SK-N-SH (cell line): ENCODE measurements around the gene SUN2. TPM values are rescaled to one million over a fixed set of nuclear protein-coding genes. Genes with fewer than 3 reads are reported as not detected.

Experiments
- CTCF ChIA-PET: fragments of 300-600, 350-600 bp; formaldehyde crosslinking; extraction: SDS; loops from one replicate; lab custom pipeline; 2021; lab: Yijun Ruan, JAX
- POLR2A ChIA-PET: fragments of 350-600 bp; sonication (Branson Sonifier 250); formaldehyde crosslinking; extraction: SDS; loops from one replicate; lab custom pipeline; 2020; ENCODE audit warnings: antibody characterized with exemption, inconsistent platforms; lab: Yijun Ruan, JAX
- DNase-seq: peaks from one replicate; pipeline ENCODE4 v3.0.0; 2012
- H2AFZ ChIP-seq: fragments of 200-600 bp; sonication (generic); 2 replicates; pipeline ENCODE4 v1.8.1; 2016; ENCODE audit warnings: antibody characterized with exemption, mild to moderate bottlenecking, low read depth
- H3F3A ChIP-seq: fragments of 200-600 bp; sonication (generic); replicated peaks from 2 replicates; pipeline ENCODE3; 2016; ENCODE audit warnings: antibody characterized with exemption, mild to moderate bottlenecking; ENCODE audit not compliant: insufficient read depth
- H3K27ac ChIP-seq, 2 experiments: fragments of 200-500 bp in 1 of 2; fragments of 200-600 bp in 1 of 2; sonication (Bioruptor generic) in 1 of 2; sonication (generic), shearing (Covaris generic) in 1 of 2; 2 replicates each; pipeline versions ENCODE4 v1.5.1 to v1.6.1; 2014 to 2016; ENCODE audit warnings: low read depth in 2 of 2, inconsistent platforms in 1 of 2, low read length in 1 of 2, mild to moderate bottlenecking in 1 of 2, mixed read lengths in 1 of 2
- H3K27me3 ChIP-seq: fragments of 200-600 bp; sonication (generic), shearing (Covaris generic); 2 replicates; pipeline ENCODE4 v1.6.1; 2016; ENCODE audit warnings: mixed run types; ENCODE audit not compliant: insufficient read depth
- H3K36me3 ChIP-seq, 2 experiments: fragments of 200-500 bp in 1 of 2; fragments of 200-600 bp in 1 of 2; sonication (Bioruptor generic) in 1 of 2; sonication (generic) in 1 of 2; replicated peaks in 1 of 2; 2 replicates each; pipeline versions ENCODE3 to v1.5.1; 2014 to 2016; ENCODE audit warnings: low read length in 1 of 2, mild to moderate bottlenecking in 1 of 2; ENCODE audit not compliant: insufficient read depth in 2 of 2, control insufficient read depth in 1 of 2
- H3K4me1 ChIP-seq, 2 experiments: fragments of 200-500 bp in 1 of 2; fragments of 200-600 bp in 1 of 2; sonication (Bioruptor generic) in 1 of 2; sonication (generic), shearing (Covaris generic) in 1 of 2; 2 replicates each; pipeline versions ENCODE4 v1.5.1 to v1.6.1; 2014 to 2016; ENCODE audit warnings: low read depth in 1 of 2, low read length in 1 of 2, mixed run types in 1 of 2; ENCODE audit not compliant: insufficient read depth in 2 of 2, control insufficient read depth in 1 of 2
- H3K4me2 ChIP-seq: fragments of 200-600 bp; sonication (generic), shearing (Covaris generic); 2 replicates; pipeline ENCODE4 v1.6.1; 2017; ENCODE audit warnings: mixed run types
- H3K4me3 ChIP-seq, 2 experiments: fragments of 200-500 bp in 1 of 2; fragments of 200-600 bp in 1 of 2; sonication (Bioruptor generic) in 1 of 2; sonication (generic), shearing (Covaris generic) in 1 of 2; 2 replicates each; pipeline versions ENCODE4 v1.5.1 to v1.8.1; 2014 to 2016; ENCODE audit warnings: low read depth in 2 of 2, inconsistent platforms in 1 of 2, low read length in 1 of 2, mild to moderate bottlenecking in 1 of 2, mixed read lengths in 1 of 2, moderate library complexity in 1 of 2
- H3K79me2 ChIP-seq: fragments of 200-600 bp; sonication (generic); 2 replicates; pipeline ENCODE4 v1.8.1; 2017; ENCODE audit warnings: mild to moderate bottlenecking; ENCODE audit not compliant: insufficient read depth
- H3K9ac ChIP-seq: fragments of 200-600 bp; sonication (generic); 2 replicates; pipeline ENCODE4 v1.6.1; 2017; ENCODE audit warnings: mixed run types
- H3K9me2 ChIP-seq: fragments of 200-600 bp; sonication (generic); 2 replicates; pipeline ENCODE4 v1.6.1; 2017; ENCODE audit warnings: mixed run types
- H3K9me3 ChIP-seq: fragments of 200-600 bp; sonication (generic); 2 replicates; pipeline ENCODE4 v1.6.1; 2017; ENCODE audit warnings: mixed run types, mild to moderate bottlenecking, moderate library complexity
- H4K20me1 ChIP-seq: fragments of 200-600 bp; sonication (generic); 2 replicates; pipeline ENCODE4 v1.6.1; 2017; ENCODE audit warnings: mild to moderate bottlenecking, mixed run types; ENCODE audit not compliant: insufficient read depth
- ELF1 ChIP-seq: IDR thresholded peaks from 2 replicates; pipeline ENCODE4 v1.4.0; 2012
- EZH2phosphoT487 ChIP-seq: fragments of 200-600 bp; sonication (generic); IDR thresholded peaks from 2 replicates; pipeline ENCODE4 v1.6.1; 2017; ENCODE audit warnings: low read depth, mixed run types, mild to moderate bottlenecking, antibody characterized with exemption, moderate library complexity, borderline replicate concordance
- FOXJ3 ChIP-seq: sonication (generic); formaldehyde crosslinking; IDR thresholded peaks from 2 replicates; pipeline ENCODE4 v1.5.1; 2020; ENCODE audit warnings: mild to moderate bottlenecking, missing genetic modification reagents
- FOXM1 ChIP-seq: IDR thresholded peaks from 2 replicates; pipeline ENCODE4 v1.4.0; 2012; ENCODE audit warnings: low read depth, mild to moderate bottlenecking
- GATA2 ChIP-seq: sonication (generic); formaldehyde crosslinking; IDR thresholded peaks from 2 replicates; pipeline ENCODE4 v1.5.0; 2020; ENCODE audit warnings: mild to moderate bottlenecking, missing genetic modification reagents
- MEF2A ChIP-seq: IDR thresholded peaks from 2 replicates; pipeline ENCODE4 v1.4.0; 2012; ENCODE audit warnings: low read depth, borderline replicate concordance
- MXI1 ChIP-seq: IDR thresholded peaks from 2 replicates; pipeline ENCODE4 v1.6.1; 2012; ENCODE audit warnings: mild to moderate bottlenecking, low read depth, low read length, improper control_type of control experiment
- NFIC ChIP-seq: IDR thresholded peaks from 2 replicates; pipeline ENCODE4 v1.4.0; 2012; ENCODE audit warnings: borderline replicate concordance
- POLR2AphosphoS5 ChIP-seq: IDR thresholded peaks from 2 replicates; pipeline ENCODE4 v1.6.1; 2012; ENCODE audit warnings: low read depth, low read length
- RFX5 ChIP-seq: IDR thresholded peaks from 2 replicates; pipeline ENCODE4 v1.6.1; 2012; ENCODE audit warnings: mild to moderate bottlenecking, improper control_type of control experiment, low read length
- RXRA ChIP-seq: IDR thresholded peaks from 2 replicates; pipeline ENCODE4 v1.4.0; 2012; ENCODE audit warnings: low read depth, mild to moderate bottlenecking, borderline replicate concordance
- SMC3 ChIP-seq: IDR thresholded peaks from 2 replicates; pipeline ENCODE4 v1.6.1; 2012; ENCODE audit warnings: low read depth, low read length, improper control_type of control experiment
- TCF12 ChIP-seq: IDR thresholded peaks from 2 replicates; pipeline ENCODE4 v1.4.0; 2012
- YY1 ChIP-seq: IDR thresholded peaks from 2 replicates; pipeline ENCODE4 v1.4.0; 2012; ENCODE audit warnings: low read depth, mild to moderate bottlenecking
- WGBS: methylation state at CpG from one replicate; pipeline ENCODE4 v1.1.6; 2017; ENCODE audit warnings: low lambda C conversion rate; 5-methylcytosine and 5-hydroxymethylcytosine counted together
- polyA plus RNA-seq, 3 experiments: library from polyadenylated mRNA; depleted of rRNA; stranded (reverse); fragments of >200 nt; gene quantifications; 2 replicates each; pipeline ENCODE4 v1.2.3, GENCODE V29; 2012
- TF ChIP-seq, protein P1 (sequence below): IDR thresholded peaks from 2 replicates; pipeline ENCODE4 v1.6.1; 2012; ENCODE audit warnings: mild to moderate bottlenecking, low read depth, low read length, moderate library complexity
- TF ChIP-seq, protein P2 (sequence below): fragments of 200-600 bp; sonication (generic); IDR thresholded peaks from 2 replicates; pipeline ENCODE4 v1.6.1; 2017; ENCODE audit warnings: antibody characterized with exemption, mild to moderate bottlenecking, moderate library complexity
- TF ChIP-seq, protein P3 (sequence below): fragments of 150-350 bp; IDR thresholded peaks from 2 replicates; pipeline ENCODE4 v1.6.1; 2016; ENCODE audit warnings: mild to moderate bottlenecking, low read depth, low read length
- TF ChIP-seq, protein P4 (sequence below): IDR thresholded peaks from 2 replicates; pipeline ENCODE4 v1.4.0; 2012; ENCODE audit warnings: low read depth
- TF ChIP-seq, protein P5 (sequence below): IDR thresholded peaks from 2 replicates; pipeline ENCODE4; 2012
- TF ChIP-seq, protein P6 (sequence below): fragments of 150-350 bp; IDR thresholded peaks from 2 replicates; pipeline ENCODE4 v1.6.1; 2017; ENCODE audit warnings: antibody characterized with exemption, low read length, low read depth, borderline replicate concordance

Gene SUN2
- polyA plus RNA-seq, 1 of the 3 experiments (the other 2 are of a cell fraction), result 10.2 TPM

DNA sequence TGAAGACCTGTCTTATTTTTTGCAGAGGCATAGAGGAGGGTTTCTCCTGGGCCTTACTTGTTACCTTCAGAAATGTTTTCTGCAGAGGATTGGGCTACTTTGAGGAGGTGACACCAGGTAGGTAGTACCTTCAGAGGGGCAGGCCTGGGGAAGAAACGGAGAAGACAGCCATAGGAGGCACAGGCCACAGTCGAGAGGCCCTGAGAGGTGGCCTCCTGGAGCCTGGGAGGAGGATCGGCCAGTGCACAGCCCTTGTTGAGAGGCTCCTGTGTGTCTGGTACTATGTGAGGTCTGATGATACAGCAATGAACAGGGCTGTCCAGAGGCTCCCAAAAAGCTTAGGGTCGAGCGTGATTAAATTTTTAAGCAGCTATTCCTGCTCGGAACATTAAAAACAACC is 38.6 kb downstream of the SUN2 start:
- DNase-seq, result no peak
- H3K4me3 ChIP-seq, result no peak overlapping the region
- no peaks in the 10 kb centered on the region; a peak in 1 of 4 replicates for H3K4me1 ChIP-seq
- H3K27me3 ChIP-seq, result no peaks in the 10 kb centered on the region
- H2AFZ ChIP-seq, result no peak overlapping the region
- no peak overlapping the region; a peak in 1 of 4 replicates for H3K27ac ChIP-seq
- H3K36me3 ChIP-seq, result peaks cover 0 to 4% of the 10 kb centered on the region in 2 experiments
- H3F3A ChIP-seq, result peaks cover 6% of the 10 kb centered on the region
- H3K9me3 ChIP-seq, result no peaks in the 10 kb centered on the region
- TF ChIP-seq, protein P1, sequence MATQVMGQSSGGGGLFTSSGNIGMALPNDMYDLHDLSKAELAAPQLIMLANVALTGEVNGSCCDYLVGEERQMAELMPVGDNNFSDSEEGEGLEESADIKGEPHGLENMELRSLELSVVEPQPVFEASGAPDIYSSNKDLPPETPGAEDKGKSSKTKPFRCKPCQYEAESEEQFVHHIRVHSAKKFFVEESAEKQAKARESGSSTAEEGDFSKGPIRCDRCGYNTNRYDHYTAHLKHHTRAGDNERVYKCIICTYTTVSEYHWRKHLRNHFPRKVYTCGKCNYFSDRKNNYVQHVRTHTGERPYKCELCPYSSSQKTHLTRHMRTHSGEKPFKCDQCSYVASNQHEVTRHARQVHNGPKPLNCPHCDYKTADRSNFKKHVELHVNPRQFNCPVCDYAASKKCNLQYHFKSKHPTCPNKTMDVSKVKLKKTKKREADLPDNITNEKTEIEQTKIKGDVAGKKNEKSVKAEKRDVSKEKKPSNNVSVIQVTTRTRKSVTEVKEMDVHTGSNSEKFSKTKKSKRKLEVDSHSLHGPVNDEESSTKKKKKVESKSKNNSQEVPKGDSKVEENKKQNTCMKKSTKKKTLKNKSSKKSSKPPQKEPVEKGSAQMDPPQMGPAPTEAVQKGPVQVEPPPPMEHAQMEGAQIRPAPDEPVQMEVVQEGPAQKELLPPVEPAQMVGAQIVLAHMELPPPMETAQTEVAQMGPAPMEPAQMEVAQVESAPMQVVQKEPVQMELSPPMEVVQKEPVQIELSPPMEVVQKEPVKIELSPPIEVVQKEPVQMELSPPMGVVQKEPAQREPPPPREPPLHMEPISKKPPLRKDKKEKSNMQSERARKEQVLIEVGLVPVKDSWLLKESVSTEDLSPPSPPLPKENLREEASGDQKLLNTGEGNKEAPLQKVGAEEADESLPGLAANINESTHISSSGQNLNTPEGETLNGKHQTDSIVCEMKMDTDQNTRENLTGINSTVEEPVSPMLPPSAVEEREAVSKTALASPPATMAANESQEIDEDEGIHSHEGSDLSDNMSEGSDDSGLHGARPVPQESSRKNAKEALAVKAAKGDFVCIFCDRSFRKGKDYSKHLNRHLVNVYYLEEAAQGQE, result no peak
- TF ChIP-seq YY1 (no peak), MEF2A (no peak), SMC3 (no peak), FOXM1 (no peak), TCF12 (no peak), POLR2AphosphoS5 (no peak), FOXJ3 (CRISPR knock-in tag) (no peak), GATA2 (CRISPR knock-in tag) (no peak), EZH2phosphoT487 (no peak), RXRA (no peak), RFX5 (no peak), MXI1 (no peak), NFIC (no peak), ELF1 (no peak)
- TF ChIP-seq, protein P2, sequence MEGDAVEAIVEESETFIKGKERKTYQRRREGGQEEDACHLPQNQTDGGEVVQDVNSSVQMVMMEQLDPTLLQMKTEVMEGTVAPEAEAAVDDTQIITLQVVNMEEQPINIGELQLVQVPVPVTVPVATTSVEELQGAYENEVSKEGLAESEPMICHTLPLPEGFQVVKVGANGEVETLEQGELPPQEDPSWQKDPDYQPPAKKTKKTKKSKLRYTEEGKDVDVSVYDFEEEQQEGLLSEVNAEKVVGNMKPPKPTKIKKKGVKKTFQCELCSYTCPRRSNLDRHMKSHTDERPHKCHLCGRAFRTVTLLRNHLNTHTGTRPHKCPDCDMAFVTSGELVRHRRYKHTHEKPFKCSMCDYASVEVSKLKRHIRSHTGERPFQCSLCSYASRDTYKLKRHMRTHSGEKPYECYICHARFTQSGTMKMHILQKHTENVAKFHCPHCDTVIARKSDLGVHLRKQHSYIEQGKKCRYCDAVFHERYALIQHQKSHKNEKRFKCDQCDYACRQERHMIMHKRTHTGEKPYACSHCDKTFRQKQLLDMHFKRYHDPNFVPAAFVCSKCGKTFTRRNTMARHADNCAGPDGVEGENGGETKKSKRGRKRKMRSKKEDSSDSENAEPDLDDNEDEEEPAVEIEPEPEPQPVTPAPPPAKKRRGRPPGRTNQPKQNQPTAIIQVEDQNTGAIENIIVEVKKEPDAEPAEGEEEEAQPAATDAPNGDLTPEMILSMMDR, result no peak
- TF ChIP-seq, protein P3, sequence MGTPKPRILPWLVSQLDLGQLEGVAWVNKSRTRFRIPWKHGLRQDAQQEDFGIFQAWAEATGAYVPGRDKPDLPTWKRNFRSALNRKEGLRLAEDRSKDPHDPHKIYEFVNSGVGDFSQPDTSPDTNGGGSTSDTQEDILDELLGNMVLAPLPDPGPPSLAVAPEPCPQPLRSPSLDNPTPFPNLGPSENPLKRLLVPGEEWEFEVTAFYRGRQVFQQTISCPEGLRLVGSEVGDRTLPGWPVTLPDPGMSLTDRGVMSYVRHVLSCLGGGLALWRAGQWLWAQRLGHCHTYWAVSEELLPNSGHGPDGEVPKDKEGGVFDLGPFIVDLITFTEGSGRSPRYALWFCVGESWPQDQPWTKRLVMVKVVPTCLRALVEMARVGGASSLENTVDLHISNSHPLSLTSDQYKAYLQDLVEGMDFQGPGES, result no peak
- TF ChIP-seq, protein P4, sequence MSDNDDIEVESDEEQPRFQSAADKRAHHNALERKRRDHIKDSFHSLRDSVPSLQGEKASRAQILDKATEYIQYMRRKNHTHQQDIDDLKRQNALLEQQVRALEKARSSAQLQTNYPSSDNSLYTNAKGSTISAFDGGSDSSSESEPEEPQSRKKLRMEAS, result no peak
- TF ChIP-seq, protein P5, sequence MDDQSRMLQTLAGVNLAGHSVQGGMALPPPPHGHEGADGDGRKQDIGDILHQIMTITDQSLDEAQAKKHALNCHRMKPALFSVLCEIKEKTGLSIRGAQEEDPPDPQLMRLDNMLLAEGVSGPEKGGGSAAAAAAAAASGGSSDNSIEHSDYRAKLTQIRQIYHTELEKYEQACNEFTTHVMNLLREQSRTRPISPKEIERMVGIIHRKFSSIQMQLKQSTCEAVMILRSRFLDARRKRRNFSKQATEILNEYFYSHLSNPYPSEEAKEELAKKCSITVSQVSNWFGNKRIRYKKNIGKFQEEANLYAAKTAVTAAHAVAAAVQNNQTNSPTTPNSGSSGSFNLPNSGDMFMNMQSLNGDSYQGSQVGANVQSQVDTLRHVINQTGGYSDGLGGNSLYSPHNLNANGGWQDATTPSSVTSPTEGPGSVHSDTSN, result no peak
- TF ChIP-seq, protein P6, sequence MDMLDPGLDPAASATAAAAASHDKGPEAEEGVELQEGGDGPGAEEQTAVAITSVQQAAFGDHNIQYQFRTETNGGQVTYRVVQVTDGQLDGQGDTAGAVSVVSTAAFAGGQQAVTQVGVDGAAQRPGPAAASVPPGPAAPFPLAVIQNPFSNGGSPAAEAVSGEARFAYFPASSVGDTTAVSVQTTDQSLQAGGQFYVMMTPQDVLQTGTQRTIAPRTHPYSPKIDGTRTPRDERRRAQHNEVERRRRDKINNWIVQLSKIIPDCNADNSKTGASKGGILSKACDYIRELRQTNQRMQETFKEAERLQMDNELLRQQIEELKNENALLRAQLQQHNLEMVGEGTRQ, result no peak
- TF ChIP-seq, all 33 proteins: peak for 0
- Histone ChIP-seq H3K4me2 (no peak overlapping the region), H4K20me1 (no peaks in the 10 kb centered on the region), H3K9ac (no peak overlapping the region), H3K9me2 (no peaks in the 10 kb centered on the region), H3K79me2 (peaks cover 33% of the 10 kb centered on the region; the same call in 1 of the 2 replicates)
- ChIA-PET POLR2A (no interaction called here), CTCF (interaction anchor here (0.9 to 1.3 kb wide), 2 partner anchors 49 to 51 kb away, joined by 3 read pairs; no protein-coding TSS in a partner anchor)
- WGBS, result 100% methylated on average over 3 of the region's 6 CpGs
